Erythroblast (primary cell): ENCODE measurements around the gene MLLT10.

Experiments used
- GATA1 ChIP-seq: IDR thresholded peaks from 2 replicates; pipeline ENCODE4 v1.6.1; 2011; ENCODE audit warnings: low read depth, mild to moderate bottlenecking, control low read depth, low read length, moderate library complexity
- POLR2A ChIP-seq: IDR thresholded peaks from 2 replicates; pipeline ENCODE4 v1.6.1; 2011; ENCODE audit warnings: mild to moderate bottlenecking, low read length

GRCh38 chr10:21497177-21497807, 36.7 kb upstream of the MLLT10 start:
- TF ChIP-seq POLR2A (no peak), GATA1 (no peak)
